NT2/D1 (cell line): ENCODE results near the gene LONP2.

Experiments used
- SUZ12 ChIP-seq: IDR thresholded peaks from 2 replicates; pipeline ENCODE4 v1.6.1; 2011; ENCODE audit not compliant: insufficient read length, insufficient read depth; ENCODE audit errors: extremely low read depth
- YY1 ChIP-seq: IDR thresholded peaks from 2 replicates; pipeline ENCODE4 v1.6.1; 2011; ENCODE audit not compliant: insufficient read length, insufficient read depth
- ZNF274 ChIP-seq: IDR thresholded peaks from 2 replicates; pipeline ENCODE4 v1.6.1; 2011; ENCODE audit warnings: mild to moderate bottlenecking, low read depth, low read length

DNA sequence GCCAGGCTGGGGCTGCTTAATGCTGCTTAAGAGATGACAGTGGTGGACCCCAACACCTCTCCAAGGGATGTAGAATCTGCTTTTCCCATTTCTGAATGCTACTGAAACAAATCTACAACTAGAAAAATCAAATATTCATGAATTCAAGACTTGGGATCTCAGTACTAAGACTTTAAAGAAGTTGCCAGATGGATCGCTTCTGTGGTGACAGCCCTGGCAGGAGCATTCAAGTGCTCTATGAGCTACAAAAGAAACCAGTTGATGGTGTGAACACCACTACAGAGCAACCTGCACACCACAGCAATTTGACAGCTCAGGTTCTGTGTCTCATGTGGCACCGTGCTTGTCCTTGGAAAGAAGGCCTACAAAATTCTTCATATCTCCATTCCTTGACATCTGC, 98.5 kb downstream of the LONP2 start:
- no peak for TF ChIP-seq SUZ12
- no peak for TF ChIP-seq ZNF274
- TF ChIP-seq YY1: no peak
